ENCODE results near the gene SNX25.

DNA sequence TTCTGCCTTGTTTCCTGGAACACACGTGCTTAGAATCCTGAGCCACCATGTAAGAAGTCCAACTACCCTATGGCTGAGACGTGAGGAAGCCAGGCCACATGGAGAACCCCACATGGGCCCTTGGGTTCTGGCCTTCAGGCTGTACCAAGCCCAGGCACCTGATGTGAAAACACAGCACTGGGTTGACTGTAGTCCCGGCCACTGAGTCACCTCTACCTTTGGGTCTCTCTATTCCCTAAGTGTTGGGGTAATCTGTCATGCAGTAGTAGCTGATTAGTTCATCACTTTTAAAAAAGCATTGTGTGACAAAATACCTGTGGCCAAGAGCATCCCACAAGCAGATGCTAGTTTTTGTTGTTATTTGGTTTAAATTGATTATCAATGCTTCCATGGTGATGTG is 29.9 kb upstream of the SNX25 start:
- TF ChIP-seq, protein P1, sequence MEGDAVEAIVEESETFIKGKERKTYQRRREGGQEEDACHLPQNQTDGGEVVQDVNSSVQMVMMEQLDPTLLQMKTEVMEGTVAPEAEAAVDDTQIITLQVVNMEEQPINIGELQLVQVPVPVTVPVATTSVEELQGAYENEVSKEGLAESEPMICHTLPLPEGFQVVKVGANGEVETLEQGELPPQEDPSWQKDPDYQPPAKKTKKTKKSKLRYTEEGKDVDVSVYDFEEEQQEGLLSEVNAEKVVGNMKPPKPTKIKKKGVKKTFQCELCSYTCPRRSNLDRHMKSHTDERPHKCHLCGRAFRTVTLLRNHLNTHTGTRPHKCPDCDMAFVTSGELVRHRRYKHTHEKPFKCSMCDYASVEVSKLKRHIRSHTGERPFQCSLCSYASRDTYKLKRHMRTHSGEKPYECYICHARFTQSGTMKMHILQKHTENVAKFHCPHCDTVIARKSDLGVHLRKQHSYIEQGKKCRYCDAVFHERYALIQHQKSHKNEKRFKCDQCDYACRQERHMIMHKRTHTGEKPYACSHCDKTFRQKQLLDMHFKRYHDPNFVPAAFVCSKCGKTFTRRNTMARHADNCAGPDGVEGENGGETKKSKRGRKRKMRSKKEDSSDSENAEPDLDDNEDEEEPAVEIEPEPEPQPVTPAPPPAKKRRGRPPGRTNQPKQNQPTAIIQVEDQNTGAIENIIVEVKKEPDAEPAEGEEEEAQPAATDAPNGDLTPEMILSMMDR (conservative IDR thresholded peaks at IDR 0.05 in 1 of 2, IDR thresholded peaks at IDR 0.05 in 1 of 2; ENCODE audit: low read depth in 1 of 2, low read length in 2 of 2) = no peak
- TF ChIP-seq EZH2 (IDR thresholded peaks at IDR 0.05; ENCODE audit: low read length, missing control alignments) = no peak
